GM12892 (cell line): ENCODE results near the gene TLR10.

Source experiments
- POLR2AphosphoS5 ChIP-seq: IDR thresholded peaks from 2 replicates; pipeline ENCODE4 v1.6.1; 2011; ENCODE audit warnings: low read depth, low read length, control low read depth
- TAF1 ChIP-seq: IDR thresholded peaks from 2 replicates; pipeline ENCODE4 v1.6.1; 2011; ENCODE audit warnings: low read depth, mild to moderate bottlenecking, control low read depth, low read length, borderline replicate concordance

DNA sequence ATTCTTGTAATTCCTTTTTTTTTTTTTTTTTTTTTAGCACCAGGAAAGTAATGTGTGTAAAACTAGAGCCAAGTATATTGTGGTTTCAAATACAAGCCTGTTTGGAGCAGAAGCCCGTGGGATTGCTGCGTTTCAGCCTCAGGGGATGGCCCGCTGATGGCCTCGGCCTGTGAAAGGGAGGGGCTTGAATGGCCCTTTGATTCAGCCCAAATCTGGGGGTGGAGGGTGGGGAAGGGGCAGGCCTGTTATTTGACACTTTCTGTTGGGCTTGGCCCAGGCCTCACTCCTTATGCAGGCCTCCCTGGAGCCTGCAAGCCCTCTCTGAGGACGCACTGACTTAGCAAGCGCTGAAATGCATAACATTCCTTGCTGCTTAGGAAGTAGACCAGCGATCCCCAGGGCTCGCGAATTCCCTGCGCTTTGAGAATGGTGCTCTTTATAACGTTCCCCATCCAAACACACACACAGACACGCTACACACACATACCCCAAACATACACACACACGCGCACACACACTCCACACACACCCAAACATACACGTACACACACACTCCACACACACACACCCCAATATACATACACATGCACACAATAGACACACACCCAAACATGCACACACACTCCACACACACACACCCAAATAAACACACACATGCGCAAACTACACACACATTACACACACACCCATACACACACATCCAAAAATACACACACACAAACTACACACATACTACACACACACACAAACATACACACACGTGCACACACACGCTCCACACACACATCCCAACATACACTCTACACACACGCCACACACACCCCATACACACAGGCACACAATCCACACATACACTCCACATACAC, 29.6 kb downstream of the TLR10 start:
- TF ChIP-seq POLR2AphosphoS5: no peak
- TF ChIP-seq TAF1: no peak
